Endothelial cell of umbilical vein (primary cell): Measurements from ENCODE around the gene CENPP. TPM values are rescaled to one million over a fixed set of nuclear protein-coding genes. Genes with fewer than 3 reads are reported as not detected.

Source experiments
- BruUV-seq: library from RNA; stranded (reverse); fragments of 400-500 nt; replicated peaks from 2 replicates; lab custom pipeline; 2021; lab: Mats Ljungman, UMichigan
- CTCF ChIA-PET: fragments of 300-600, 350-600 bp; sonication (Branson Sonifier 250); formaldehyde crosslinking; loops from one replicate; lab custom pipeline; 2021; ENCODE audit warnings: antibody characterized with exemption, inconsistent platforms; lab: Charles Lee
- POLR2A ChIA-PET: fragments of 300-600, 350-600 bp; sonication (Branson Sonifier 250); formaldehyde crosslinking; loops from one replicate; lab custom pipeline; 2021; ENCODE audit warnings: antibody characterized with exemption, inconsistent platforms; lab: Charles Lee
- DNase-seq: peaks from one replicate; pipeline ENCODE4 v3.0.0-alpha.2; 2011; ENCODE audit warnings: low read depth, low spot score
- FAIRE-seq: peaks from 2 replicates; lab custom pipeline; 2011; peaks lifted over from hg19 to GRCh38; lab: Jason Lieb, UNC
- H2AFZ ChIP-seq: 2 replicates; pipeline ENCODE4 v1.6.0; 2012; ENCODE audit warnings: low read depth, low read length, control low read depth, inconsistent platforms
- H3K27ac ChIP-seq: 2 replicates; pipeline ENCODE4 v1.5.1; 2011; ENCODE audit warnings: low read depth, mild to moderate bottlenecking, control low read depth, low read length, moderate library complexity; ENCODE audit not compliant: insufficient read depth
- H3K27me3 ChIP-seq, 2 experiments: 2 replicates each; pipeline versions ENCODE4 v1.6.0 to v1.6.1; 2011; ENCODE audit warnings: low read length in 2 of 2, mixed read lengths in 1 of 2; ENCODE audit not compliant: control insufficient read depth in 2 of 2, insufficient read depth in 2 of 2
- H3K36me3 ChIP-seq, 2 experiments: 2 replicates in 1 of 2; 3 replicates in 1 of 2; pipeline ENCODE4 v1.5.1; 2011; ENCODE audit warnings: low read length in 2 of 2, mild to moderate bottlenecking in 1 of 2, moderate library complexity in 1 of 2; ENCODE audit not compliant: control insufficient read depth in 2 of 2, insufficient read depth in 2 of 2; ENCODE audit errors: extremely low read depth in 1 of 2
- H3K4me1 ChIP-seq: 3 replicates; pipeline ENCODE4 v1.5.1; 2011; ENCODE audit warnings: mild to moderate bottlenecking, low read length; ENCODE audit not compliant: control insufficient read depth, insufficient read depth; ENCODE audit errors: extremely low read depth
- H3K4me2 ChIP-seq: 2 replicates; pipeline ENCODE4 v1.6.1; 2011; ENCODE audit warnings: low read length, control low read depth, mixed read lengths; ENCODE audit not compliant: insufficient read depth
- H3K4me3 ChIP-seq, 3 experiments: fragments of 200-600 bp in 1 of 3; sonication (generic), shearing (Covaris generic) in 1 of 3; replicated peaks in 1 of 3; 2 replicates each; pipeline ENCODE4 v1.5.1; 2011 to 2016; ENCODE audit warnings: control low read depth in 3 of 3, low read length in 3 of 3, mild to moderate bottlenecking in 2 of 3, inconsistent platforms in 1 of 3, low read depth in 1 of 3, moderate library complexity in 1 of 3; ENCODE audit not compliant: insufficient read depth in 1 of 3
- H3K79me2 ChIP-seq: 2 replicates; pipeline ENCODE4 v1.6.0; 2012; ENCODE audit warnings: low read length, inconsistent platforms; ENCODE audit not compliant: control insufficient read depth, insufficient read depth
- H3K9ac ChIP-seq: replicated peaks from 2 replicates; pipeline ENCODE3; 2011; ENCODE audit warnings: low read length, control low read depth; ENCODE audit not compliant: insufficient read depth; ENCODE audit errors: extremely low read depth
- H3K9me1 ChIP-seq: replicated peaks from 3 replicates; pipeline ENCODE4 v1.6.0; 2011; ENCODE audit warnings: mild to moderate bottlenecking, low read length; ENCODE audit not compliant: control insufficient read depth, insufficient read depth; ENCODE audit errors: extremely low read depth
- H3K9me3 ChIP-seq: replicated peaks from 2 replicates; pipeline ENCODE4 v1.5.1; 2012; ENCODE audit warnings: low read length, inconsistent platforms; ENCODE audit not compliant: control insufficient read depth, insufficient read depth
- H4K20me1 ChIP-seq: replicated peaks from 2 replicates; pipeline ENCODE3; 2011; ENCODE audit warnings: mild to moderate bottlenecking, low read length; ENCODE audit not compliant: control insufficient read depth, insufficient read depth; ENCODE audit errors: extremely low read depth
- EZH2 ChIP-seq: IDR thresholded peaks from 2 replicates; pipeline ENCODE4 v1.6.1; 2012; ENCODE audit warnings: borderline replicate concordance, low read depth, mild to moderate bottlenecking, moderate library complexity, low read length, inconsistent platforms; ENCODE audit not compliant: severe bottlenecking
- FOS ChIP-seq: IDR thresholded peaks from 2 replicates; pipeline ENCODE4 v1.6.1; 2011; ENCODE audit warnings: mild to moderate bottlenecking, low read length, moderate library complexity, borderline replicate concordance; ENCODE audit not compliant: insufficient read depth
- GATA2 ChIP-seq: IDR thresholded peaks from 2 replicates; pipeline ENCODE4 v1.7.0; 2011; ENCODE audit warnings: low read depth, mild to moderate bottlenecking, moderate library complexity, mixed read lengths, low read length; ENCODE audit not compliant: insufficient read length, insufficient read depth
- JUN ChIP-seq: IDR thresholded peaks from 2 replicates; pipeline ENCODE4 v1.6.1; 2011; ENCODE audit warnings: borderline replicate concordance, low read depth; ENCODE audit not compliant: insufficient read length, insufficient read depth
- POLR2A ChIP-seq: IDR thresholded peaks from 2 replicates; pipeline ENCODE4 v1.6.1; 2012; ENCODE audit warnings: low read depth, mild to moderate bottlenecking, control low read depth, low read length
- dilution Hi-C: fragments of 300-500 bp; cut with MboI; formaldehyde crosslinking; loops from one replicate; pipeline ENCODE4 v1.15.0; 2019; ENCODE audit warnings: low sequenced_read_pairs; ENCODE audit not compliant: extremely low pct_ligation_motif_present
- intact Hi-C: fragments of 100-400 bp; cut with micrococcal nuclease; formaldehyde crosslinking; loops from one replicate; pipeline ENCODE4 v1.10.0; 2022
- polyA plus RNA-seq, 4 experiments: library from polyadenylated mRNA; depleted of rRNA in 3 of 4; stranded (reverse) in 3 of 4; unstranded in 1 of 4; fragments of >200 nt; gene quantifications; 2 replicates each; pipeline versions ENCODE4 v1.2.1 to v1.2.3, GENCODE V29; 2011 to 2012; ENCODE audit warnings: missing spikeins in 1 of 4
- total RNA-seq: library from RNA; stranded (reverse); gene quantifications from 2 replicates; pipeline ENCODE4 v1.2.3, GENCODE V29; 2021
- TF ChIP-seq, protein P1 (sequence below): IDR thresholded peaks from 2 replicates; pipeline ENCODE4 v1.6.1; 2011; ENCODE audit not compliant: insufficient read depth, insufficient read length

Gene CENPP
- total and polyA plus RNA-seq, 2 donors (not counting 3 experiments of a cell fraction or from before 2014, with no cell fraction given) = 1.2 to 12.0 TPM

DNA sequence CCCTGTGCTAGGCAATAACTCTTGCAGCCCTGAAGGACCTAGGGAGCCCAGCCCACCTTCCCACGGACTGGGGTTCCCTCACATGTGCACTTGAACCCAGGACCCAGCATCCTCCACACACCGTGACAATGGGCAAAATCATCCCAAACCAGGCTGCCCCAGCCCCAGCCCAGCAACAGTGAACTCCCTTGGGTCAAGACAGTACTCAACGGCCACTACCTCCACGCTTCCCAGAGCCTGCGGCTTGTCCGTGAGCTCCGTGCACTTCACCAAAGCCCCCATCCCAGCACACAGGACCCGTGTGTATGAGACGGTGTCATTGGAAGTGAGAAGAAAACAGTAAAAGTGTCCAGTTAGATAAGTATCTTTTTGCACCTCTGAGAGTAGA, 288.4 kb downstream of the CENPP start:
- TF ChIP-seq JUN (no peak), POLR2A (no peak), EZH2 (no peak)
- H3K4me1 ChIP-seq = no peaks in the 10 kb centered on the region

DNA sequence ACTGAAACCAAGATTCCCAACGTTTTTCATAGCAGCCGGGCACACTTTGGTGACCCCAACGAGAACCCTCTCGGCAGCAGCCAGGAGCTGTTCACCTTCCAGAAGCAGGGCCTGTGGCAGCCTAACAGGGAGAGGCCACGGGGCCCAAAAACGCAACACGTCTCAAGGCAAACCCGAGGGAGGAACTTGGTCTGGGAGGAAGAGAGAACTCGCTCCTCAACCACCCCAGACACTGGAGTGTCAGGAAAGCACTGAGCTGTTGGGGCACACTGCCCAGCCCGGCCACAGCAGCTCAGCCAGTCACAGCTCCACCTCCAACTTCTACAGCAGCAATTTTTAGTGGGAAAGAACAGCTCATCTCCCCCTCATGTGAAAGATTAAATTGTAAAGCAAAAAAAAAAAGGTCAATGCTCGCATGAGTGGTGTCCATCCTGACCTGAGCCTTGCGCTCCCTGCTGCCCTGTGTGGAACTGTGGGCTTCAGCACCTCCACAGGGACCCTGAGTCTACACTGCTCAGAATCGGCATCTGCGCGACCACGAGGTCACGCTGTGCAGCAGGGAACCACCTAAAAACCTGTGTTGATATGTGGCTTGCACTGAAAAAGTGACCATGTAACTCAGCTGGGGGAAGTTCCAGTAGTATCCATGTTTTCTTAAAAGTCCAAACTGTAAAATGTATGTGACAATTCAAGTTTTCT, 289.2 kb downstream of the CENPP start:
- DNase-seq (no peak), FAIRE-seq (no peak)
- Histone ChIP-seq H3K4me3 (no peak overlapping the region), H3K9ac (no peak overlapping the region), H3K79me2 (no peaks in the 10 kb centered on the region), H3K4me1 (no peaks in the 10 kb centered on the region), H3K9me3 (no peaks in the 10 kb centered on the region), H3K4me2 (no peak overlapping the region), H3K9me1 (no peaks in the 10 kb centered on the region), H3K27me3 (no peaks in the 10 kb centered on the region), H3K36me3 (peaks cover 19 to 30% of the 10 kb centered on the region in 2 experiments), H3K27ac (no peak overlapping the region), H2AFZ (no peak overlapping the region), H4K20me1 (no peaks in the 10 kb centered on the region)
- dilution Hi-C loops = no loop called here
- TF ChIP-seq POLR2A (no peak), GATA2 (no peak), JUN (no peak), FOS (no peak), EZH2 (no peak)
- TF ChIP-seq, protein P1, sequence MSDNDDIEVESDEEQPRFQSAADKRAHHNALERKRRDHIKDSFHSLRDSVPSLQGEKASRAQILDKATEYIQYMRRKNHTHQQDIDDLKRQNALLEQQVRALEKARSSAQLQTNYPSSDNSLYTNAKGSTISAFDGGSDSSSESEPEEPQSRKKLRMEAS = no peak
- BruUV-seq = TSS peak; percentile 18
- intact Hi-C loops = no loop called here
- ChIA-PET CTCF (interaction anchor here (1.5 kb wide), 1 partner anchor 15 kb away, joined by 3 read pairs; no protein-coding TSS in a partner anchor), POLR2A (no interaction called here)

More for the DNA sequence above, 288.4 kb downstream of the CENPP start:
- no peaks in the 10 kb centered on the region for H3K9me1 ChIP-seq
- ChIA-PET CTCF (no interaction called here), POLR2A (no interaction called here)
- H3K36me3 ChIP-seq = peaks cover 19 to 30% of the 10 kb centered on the region in 2 experiments
- FAIRE-seq = no peak
- no peak overlapping the region for H3K4me2 ChIP-seq
- H3K27me3 ChIP-seq = no peaks in the 10 kb centered on the region
- no peak overlapping the region for H2AFZ ChIP-seq
- dilution Hi-C loops (no loop called here), intact Hi-C loops (no loop called here)
- no peak for DNase-seq
- BruUV-seq = no TSS peak
- no peak overlapping the region for H3K4me3 ChIP-seq
- no peaks in the 10 kb centered on the region for H3K9me3 ChIP-seq
- no peak overlapping the region for H3K27ac ChIP-seq
- no peaks in the 10 kb centered on the region for H3K79me2 ChIP-seq
- H4K20me1 ChIP-seq = no peaks in the 10 kb centered on the region
- H3K9ac ChIP-seq = no peak overlapping the region
